Measurements from ENCODE around the gene TAS2R41.

The TAS2R41 gene

DNA sequence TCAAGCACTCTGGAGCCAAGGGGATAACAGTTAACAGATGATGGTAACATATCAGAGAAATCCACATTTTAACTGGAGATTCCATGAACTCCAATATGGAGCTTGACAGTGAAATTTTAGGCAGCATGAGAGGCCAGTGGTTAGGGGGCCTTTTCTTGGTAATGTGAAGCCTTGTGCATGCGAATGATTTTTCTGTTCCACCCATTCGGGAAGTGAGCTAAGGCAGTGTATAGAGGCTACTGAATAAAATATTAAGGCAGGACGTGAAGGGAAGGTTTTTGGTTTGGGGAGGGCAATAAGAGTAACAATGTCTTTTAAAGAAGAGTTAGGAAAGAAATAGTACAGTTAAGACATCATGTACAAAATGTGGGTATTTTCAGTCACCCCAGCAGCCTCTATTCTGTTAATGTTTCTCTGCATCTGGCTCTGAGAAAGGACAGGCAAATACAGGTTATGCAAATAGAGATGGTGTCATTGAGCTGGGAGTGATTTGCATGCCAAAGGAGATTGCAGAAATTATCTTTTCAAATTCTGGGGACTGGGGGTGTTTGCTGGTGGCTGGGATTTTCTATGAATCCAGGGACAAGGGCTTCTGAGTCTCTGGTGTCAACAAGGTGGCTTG lies 41.2 kb upstream of the TAS2R41 start:
- H3K4me3 ChIP-seq (replicated peaks; ENCODE audit: low read depth, low read length) = no peak overlapping the region
- TF ChIP-seq, protein P1, sequence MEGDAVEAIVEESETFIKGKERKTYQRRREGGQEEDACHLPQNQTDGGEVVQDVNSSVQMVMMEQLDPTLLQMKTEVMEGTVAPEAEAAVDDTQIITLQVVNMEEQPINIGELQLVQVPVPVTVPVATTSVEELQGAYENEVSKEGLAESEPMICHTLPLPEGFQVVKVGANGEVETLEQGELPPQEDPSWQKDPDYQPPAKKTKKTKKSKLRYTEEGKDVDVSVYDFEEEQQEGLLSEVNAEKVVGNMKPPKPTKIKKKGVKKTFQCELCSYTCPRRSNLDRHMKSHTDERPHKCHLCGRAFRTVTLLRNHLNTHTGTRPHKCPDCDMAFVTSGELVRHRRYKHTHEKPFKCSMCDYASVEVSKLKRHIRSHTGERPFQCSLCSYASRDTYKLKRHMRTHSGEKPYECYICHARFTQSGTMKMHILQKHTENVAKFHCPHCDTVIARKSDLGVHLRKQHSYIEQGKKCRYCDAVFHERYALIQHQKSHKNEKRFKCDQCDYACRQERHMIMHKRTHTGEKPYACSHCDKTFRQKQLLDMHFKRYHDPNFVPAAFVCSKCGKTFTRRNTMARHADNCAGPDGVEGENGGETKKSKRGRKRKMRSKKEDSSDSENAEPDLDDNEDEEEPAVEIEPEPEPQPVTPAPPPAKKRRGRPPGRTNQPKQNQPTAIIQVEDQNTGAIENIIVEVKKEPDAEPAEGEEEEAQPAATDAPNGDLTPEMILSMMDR (IDR thresholded peaks at IDR 0.05; ENCODE audit: low read depth, low read length, missing control alignments) = no peak
- no peak for DNase-seq (ENCODE audit: extremely low read depth, low read depth)

DNA sequence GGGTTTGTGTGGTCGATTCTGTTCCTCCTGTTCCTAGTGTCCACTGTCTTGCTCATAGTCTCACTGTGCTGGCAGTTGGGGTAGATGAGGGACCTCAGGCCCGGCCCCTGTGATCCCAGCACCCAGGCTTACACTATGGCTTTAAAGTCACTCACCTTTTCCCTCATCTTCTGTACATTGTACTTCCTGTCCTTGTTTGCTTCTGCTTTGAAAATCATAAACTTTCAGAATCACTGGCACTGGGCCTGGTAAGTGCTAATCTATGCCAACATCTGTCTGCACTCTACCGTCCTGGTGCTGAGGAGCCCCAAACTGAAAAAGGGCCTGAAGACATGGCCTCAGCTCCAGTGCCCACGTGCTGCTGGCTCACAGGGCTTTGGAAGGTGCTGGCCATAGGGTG lies 40.1 kb upstream of the TAS2R41 start:
- no peak overlapping the region for H3K4me3 ChIP-seq (replicated peaks; ENCODE audit: low read depth, low read length)
- TF ChIP-seq, protein P1 (IDR thresholded peaks at IDR 0.05; ENCODE audit: low read depth, low read length, missing control alignments) = no peak
- DNase-seq (ENCODE audit: extremely low read depth, low read depth) = no peak

DNA sequence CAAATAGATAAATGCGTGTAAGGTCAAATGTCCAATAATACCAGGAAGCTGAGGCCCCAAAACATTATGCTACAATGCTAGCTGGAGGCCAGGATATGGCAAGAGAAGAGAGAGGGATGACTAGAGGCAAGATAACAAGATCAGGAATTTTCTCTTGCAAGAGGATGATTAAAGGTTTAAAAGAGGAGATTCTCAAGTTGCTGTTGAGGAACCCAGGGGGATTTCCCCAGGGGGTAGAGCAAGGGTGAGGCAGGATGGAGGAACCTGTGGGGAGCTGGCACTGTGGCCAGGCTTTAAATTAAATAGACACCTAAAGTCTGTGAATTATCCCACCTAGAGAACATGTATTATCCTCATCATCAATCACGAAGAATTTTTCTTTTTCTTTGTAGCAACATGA lies 37.8 kb upstream of the TAS2R41 start:
- no peak overlapping the region for H3K4me3 ChIP-seq (replicated peaks; ENCODE audit: low read depth, low read length)
- TF ChIP-seq, protein P1 (IDR thresholded peaks at IDR 0.05; ENCODE audit: low read depth, low read length, missing control alignments) = no peak
- DNase-seq (ENCODE audit: extremely low read depth, low read depth) = no peak

DNA sequence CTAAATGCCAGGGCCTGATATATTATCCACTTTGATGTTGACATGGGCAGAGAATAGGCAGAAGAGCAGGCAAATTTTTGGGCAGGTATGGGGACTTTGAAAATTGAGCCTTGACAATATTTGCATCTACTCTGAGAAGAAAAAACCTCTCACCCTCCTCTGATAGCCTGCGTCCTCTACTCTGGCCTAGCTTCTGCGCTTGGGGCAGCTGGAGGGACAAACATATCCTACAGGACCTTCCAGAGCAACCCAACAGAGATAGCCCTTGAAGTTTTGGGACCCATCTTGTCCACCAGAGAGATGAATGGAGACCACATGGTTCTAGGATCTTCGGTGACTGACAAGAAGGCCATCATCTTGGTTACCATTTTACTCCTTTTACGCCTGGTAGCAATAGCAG lies 34.5 kb upstream of the TAS2R41 start, which contains the start of gene TAS2R60:
TSS of gene TAS2R60 (plus strand) at position 301 of the 400 bp plus-strand sequence. CDS start at position 301, 0 bp downstream.
- TF ChIP-seq, protein P1 (IDR thresholded peaks at IDR 0.05; ENCODE audit: low read depth, low read length, missing control alignments) = no peak
- H3K4me3 ChIP-seq (replicated peaks; ENCODE audit: low read depth, low read length) = no peak within 1 kb of the TSS

DNA sequence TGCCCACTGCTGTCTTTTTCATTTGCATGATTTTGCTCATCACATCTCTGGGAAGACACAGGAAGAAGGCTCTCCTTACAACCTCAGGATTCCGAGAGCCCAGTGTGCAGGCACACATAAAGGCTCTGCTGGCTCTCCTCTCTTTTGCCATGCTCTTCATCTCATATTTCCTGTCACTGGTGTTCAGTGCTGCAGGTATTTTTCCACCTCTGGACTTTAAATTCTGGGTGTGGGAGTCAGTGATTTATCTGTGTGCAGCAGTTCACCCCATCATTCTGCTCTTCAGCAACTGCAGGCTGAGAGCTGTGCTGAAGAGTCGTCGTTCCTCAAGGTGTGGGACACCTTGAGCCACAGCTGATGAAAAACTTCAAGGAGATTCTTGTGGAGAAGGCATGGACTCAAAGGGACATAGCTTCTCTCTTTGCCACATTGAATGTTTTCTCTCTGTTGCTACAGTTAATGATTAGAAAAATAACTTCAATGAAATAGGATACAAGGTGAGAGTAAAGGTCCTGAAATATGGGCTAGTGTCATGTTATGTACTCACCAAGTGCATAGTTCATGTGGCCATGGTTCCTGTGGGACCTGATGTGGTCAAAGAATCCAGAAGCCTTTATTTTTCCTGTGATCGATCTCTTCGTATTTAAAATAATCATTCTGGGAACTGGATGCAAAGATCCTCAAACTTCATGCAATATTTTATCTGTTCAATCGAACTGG lies 33.5 kb upstream of the TAS2R41 start:
- TF ChIP-seq, protein P1 (IDR thresholded peaks at IDR 0.05; ENCODE audit: low read depth, low read length, missing control alignments) = no peak
- no peak for DNase-seq (ENCODE audit: extremely low read depth, low read depth)
- H3K4me3 ChIP-seq (replicated peaks; ENCODE audit: low read depth, low read length) = no peak overlapping the region

More for the DNA sequence above, 34.5 kb upstream of the TAS2R41 start, which contains the start of gene TAS2R60:
- no peak for DNase-seq (ENCODE audit: extremely low read depth, low read depth)

DNA sequence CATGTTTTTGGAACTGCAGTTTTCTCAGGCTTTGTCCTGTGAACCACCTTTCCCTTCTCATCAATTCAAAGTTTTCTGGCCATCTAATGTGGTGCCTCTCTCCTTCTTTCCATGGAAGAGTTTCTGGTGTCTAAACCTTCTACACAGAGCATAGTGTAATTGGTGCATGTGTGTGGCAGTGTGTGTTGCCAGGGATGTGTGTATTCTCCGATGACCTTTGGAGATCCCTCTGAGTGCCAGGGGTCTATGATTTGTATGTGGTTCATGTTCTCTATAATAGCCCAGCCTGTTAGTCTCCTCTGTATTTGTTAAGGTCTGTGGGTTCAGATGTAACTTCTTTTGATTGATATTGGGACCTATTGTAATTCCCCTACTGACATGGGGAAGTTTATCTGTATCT lies 32.9 kb upstream of the TAS2R41 start:
- TF ChIP-seq, protein P1 (IDR thresholded peaks at IDR 0.05; ENCODE audit: low read depth, low read length, missing control alignments) = no peak
- DNase-seq (ENCODE audit: extremely low read depth, low read depth) = no peak
- no peak overlapping the region for H3K4me3 ChIP-seq (replicated peaks; ENCODE audit: low read depth, low read length)
